NCI-H446 (cell line): ENCODE measurements around the gene TAS2R60.
"Not testable (repeated sequence)": the region's sequence is repeated elsewhere in the genome, so short reads cannot be mapped to it uniquely, and the experiment has no call there.

Experiments
- DNase-seq, 2 experiments: peaks; one replicate each; lab custom pipeline; 2025; lab: John Stamatoyannopoulos, UW

TAS2R60 gene

DNA sequence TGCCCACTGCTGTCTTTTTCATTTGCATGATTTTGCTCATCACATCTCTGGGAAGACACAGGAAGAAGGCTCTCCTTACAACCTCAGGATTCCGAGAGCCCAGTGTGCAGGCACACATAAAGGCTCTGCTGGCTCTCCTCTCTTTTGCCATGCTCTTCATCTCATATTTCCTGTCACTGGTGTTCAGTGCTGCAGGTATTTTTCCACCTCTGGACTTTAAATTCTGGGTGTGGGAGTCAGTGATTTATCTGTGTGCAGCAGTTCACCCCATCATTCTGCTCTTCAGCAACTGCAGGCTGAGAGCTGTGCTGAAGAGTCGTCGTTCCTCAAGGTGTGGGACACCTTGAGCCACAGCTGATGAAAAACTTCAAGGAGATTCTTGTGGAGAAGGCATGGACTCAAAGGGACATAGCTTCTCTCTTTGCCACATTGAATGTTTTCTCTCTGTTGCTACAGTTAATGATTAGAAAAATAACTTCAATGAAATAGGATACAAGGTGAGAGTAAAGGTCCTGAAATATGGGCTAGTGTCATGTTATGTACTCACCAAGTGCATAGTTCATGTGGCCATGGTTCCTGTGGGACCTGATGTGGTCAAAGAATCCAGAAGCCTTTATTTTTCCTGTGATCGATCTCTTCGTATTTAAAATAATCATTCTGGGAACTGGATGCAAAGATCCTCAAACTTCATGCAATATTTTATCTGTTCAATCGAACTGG, 970 bp downstream of the TAS2R60 start:
- DNase-seq: no peak

DNA sequence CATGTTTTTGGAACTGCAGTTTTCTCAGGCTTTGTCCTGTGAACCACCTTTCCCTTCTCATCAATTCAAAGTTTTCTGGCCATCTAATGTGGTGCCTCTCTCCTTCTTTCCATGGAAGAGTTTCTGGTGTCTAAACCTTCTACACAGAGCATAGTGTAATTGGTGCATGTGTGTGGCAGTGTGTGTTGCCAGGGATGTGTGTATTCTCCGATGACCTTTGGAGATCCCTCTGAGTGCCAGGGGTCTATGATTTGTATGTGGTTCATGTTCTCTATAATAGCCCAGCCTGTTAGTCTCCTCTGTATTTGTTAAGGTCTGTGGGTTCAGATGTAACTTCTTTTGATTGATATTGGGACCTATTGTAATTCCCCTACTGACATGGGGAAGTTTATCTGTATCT, 1.5 kb downstream of the TAS2R60 start:
- no peak for DNase-seq

DNA sequence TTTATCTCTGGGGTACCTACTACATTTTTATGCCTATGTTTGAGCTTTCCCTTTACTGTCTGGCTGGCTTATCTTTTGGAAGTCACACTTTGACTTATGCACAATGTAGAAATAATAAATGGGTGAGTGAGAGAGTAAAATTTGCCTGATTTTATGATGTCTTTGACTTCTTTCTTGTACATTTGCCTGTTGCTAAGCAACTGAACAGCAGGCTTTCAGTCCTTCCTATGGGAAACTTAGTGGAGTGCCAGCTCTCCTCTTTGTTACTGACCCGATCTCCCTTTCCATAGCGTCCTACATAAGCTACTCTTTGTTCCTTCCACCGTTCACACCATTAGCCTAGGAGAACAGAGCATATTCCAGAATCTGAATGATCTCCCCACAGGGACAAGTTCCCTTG, 4.2 kb downstream of the TAS2R60 start:
- no peak for DNase-seq

DNA sequence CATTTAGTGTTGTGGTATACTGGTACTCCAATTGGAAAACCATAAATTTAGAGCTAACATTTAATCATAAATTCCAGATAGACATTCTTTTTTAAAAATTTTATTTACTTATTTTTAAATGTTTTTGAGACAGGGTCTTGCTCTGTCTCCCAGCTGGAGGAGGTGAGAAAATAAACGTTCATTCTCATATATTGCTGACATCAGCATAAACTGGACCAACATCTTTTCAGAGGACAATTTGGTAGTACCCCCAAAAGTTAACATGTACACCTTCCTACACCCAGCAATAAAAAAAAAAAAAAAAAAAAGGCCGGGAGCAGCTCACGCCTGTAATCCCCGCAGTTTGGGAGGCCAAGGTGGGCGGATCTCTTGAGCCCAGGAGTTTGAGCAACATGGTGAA, 5.2 kb downstream of the TAS2R60 start:
- DNase-seq: no peak

DNA sequence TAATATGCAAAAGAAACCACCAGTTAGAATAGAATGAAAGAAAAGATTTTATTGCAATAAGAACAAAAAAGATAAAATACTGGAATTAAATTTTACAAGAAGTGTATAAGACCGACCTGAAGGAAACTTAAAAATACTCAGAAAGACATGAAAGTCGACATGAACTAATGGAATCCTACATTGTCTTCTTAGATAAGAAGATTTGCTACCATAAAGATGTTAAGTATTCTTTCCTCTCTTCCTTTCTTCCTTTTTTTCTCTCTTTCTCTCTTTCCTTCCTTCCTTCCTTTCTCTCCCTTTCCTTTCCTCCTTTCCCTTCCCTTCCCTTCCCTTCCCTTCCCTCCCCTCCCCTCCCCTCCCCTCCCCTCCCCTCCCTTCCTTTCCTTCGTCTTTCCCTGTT, 6.5 kb downstream of the TAS2R60 start:
- no peak for DNase-seq

DNA sequence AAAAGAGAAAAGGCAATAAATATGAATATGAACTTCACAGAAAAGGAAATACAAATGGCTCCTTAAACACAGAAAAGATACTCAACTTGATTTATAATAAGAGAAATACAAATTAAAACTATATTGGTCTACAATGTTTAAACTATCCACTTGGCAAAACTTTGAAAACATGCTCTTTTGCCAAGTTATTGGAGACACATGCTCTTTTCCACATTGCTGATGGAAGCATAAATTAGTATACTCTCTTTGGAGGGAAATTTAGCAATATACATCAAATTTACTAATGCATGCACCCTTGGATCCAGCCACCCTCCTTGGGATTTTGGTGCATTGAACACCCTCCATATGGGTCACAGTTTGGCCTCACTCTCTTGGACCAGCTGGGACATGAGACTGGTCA, 7.9 kb downstream of the TAS2R60 start:
- DNase-seq: no peak

DNA sequence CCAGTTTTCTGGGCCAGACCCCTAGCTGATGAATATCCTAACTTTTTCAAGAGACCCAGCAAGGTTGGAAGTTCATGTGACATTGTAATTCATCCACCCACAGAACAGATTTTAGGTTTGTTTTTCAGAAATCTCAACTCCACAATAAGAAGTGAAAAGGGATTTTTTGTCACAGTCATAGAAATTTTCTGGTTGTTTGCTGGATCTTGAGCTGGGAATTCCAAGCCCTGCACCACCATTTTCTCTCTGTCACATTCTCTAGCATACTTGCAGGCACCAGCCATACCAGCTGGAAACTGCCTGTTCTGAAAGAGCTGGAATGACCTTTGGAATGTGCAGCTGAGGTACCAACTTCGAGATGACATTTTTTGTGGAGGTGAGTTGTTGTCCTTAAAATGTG, 8.5 kb downstream of the TAS2R60 start:
- DNase-seq: no peak

DNA sequence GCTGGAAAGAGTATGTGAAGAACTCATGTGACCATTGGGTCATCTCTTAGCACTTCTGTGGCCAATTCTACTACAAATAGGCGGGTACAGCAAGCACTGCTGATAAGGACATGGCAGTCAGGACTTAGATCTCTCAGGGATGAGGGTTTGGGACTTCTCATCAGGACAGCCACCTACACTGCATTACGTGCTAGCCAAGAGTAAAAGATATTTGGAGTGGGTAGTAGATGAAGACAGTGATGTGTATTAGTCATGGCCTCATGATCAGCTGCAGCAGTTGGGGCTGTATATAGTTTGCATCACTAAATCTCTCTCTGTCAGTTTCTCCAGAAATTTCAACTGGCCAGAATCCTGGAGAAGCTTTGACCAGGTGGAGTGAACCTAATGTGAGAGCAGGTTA, 9.2 kb downstream of the TAS2R60 start:
- DNase-seq: no peak

DNA sequence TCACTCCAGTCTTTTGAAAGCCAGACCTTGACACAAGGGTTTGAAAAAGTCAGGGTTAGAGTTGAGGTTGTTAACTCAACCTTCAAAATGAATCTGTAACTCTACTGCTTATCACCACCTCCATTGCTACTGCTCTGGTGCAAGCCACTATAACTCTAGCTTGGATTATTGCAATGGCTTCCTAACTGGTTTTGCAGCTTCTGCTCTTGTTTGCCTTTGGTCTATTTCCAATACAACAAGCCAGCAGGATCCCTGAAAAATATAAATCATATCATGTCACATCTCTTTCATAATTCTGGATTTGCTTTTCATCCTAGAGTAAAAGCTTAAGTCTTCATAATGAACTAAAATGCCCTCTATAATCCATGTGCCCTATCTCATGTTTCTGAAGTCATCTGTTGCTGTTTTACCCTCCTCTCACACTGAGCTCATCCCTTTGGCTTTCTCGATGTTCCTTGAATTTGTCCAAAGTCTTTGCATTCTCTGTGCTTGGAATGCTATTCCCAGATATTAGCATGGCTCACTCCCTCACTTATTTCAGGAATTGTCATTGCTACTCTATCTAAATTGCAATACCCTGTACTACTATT, 10.9 kb downstream of the TAS2R60 start:
- no peak for DNase-seq

DNA sequence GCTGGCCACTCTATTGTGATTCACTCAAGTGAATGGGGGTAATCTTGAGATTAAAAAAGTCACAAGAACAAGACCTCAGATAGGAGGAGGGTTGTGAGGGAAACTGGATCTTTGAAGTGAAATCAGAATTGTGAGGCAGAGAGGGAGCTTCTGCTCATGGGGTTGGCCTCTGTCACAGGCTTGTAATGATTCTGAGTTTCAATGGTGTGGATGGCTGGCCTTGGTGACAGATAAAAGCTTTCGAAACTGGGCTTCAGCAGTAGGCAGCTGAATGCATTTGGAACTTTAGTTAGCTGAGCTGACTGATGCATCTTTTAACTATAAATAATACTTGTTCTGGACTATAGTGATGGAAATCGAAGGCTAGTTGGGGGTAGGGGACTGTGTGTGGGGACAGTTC, 12.2 kb downstream of the TAS2R60 start:
- no peak for DNase-seq

DNA sequence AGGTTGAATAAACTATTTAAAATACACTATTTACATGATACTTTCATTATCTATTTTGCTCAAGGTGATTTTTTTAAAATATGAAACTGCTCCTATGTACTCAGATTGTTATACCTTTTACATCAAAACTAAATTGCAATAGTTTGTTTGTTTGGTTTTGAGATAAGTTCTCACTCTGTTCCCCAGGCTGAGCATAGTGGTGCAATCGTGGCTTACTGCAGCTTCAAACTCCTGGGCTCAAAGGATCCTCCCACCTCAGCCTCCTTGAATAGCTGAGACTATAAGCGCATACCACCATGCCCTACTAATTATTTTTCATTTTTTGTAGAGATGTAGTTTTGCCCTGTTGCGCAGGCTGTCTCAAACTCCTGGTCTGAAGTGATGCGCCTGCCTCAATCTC, 12.7 kb downstream of the TAS2R60 start:
- DNase-seq: no peak

DNA sequence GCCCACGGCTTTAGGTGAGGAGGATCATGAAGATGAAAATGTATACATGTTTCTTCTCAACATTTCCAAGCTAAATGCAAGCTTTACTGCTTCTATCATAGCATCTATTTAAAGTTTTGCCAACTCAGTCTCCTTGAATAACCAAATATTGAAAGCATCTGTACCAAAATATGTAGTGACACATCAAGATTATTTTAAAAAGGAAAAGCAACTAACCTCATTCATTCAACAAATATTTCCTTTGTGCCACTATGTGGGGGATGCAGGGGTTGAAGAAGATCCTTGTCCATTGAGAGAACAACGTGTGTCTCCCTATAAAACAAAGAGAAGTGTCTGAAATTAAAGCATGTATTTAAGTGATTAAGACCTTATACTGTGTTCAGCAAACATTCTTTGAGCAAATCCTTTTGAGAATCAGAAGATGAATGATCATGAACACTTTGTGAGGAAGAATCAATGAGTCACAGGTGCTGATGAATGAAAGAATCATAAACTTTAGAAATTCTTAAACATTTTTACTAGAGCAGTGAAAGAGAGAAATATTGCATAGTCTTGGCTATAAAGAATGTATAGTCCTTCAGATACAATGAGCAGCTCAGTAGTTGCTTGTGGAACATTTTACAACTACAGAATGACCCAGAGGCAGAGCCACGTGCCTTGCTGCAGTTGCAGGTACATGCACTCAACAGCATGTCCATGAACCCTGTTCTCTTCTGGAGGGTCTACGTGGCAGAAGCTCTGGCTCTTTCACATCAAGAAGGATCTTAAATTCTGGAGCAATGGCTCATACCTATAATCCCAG, 13.9 kb downstream of the TAS2R60 start:
- DNase-seq: no peak

DNA sequence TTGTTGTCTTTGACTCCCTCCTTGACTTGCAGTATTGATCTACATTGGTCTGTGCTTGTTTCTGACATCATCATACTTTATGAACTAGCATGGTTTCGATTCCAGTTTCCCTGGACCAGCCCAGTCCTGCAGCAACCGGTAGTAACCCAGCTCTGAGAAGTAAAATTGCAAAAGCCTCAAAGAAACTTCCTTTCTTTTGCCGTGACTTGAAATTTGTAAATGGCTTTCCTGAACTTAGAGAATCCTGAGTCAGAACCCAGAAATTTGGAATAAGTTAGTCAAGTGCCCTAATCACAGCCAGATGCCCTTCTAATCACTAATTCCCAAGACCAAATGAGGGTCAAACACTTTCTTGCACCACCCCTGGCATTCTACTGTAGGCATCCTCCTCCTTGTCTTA, 15.0 kb downstream of the TAS2R60 start:
- DNase-seq: no peak

DNA sequence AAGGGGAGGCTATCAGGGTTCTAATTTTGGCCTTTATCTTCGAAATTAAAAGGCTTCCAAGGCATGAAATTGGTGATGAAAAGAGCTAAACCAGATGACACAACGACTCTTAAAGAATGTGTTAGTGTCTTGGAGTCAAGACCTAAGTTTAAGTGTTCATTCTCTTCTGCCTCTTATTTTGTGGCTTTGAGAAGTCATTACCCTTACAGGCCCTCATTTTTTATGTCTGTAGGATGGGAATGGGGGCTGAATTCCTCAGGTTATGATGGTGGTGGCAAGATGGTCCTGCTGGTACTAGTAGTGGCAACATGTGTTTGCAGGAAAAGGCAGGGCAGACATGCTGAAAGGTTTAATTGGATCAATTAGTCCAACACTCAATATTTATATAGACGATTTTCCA, 15.4 kb downstream of the TAS2R60 start:
- no peak for DNase-seq

DNA sequence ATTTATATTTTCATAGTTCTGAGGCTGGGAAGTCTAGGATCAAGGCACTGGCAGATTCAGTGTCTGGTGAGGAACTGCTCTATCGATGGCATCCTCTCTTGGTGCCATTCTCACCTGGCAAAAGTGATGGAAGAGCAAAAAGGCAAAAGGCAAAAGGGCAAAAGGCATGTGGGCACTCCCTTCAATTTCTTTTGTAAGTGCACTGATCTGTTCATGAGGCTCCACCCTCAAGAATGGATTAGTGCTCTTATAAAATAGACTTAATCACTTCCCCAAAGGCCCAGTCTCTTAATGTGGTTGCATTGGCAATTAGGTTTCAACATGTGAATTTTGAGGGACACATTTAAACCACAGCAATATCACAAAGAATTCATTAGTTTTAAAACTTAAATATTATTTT, 16.1 kb downstream of the TAS2R60 start:
- no peak for DNase-seq

DNA sequence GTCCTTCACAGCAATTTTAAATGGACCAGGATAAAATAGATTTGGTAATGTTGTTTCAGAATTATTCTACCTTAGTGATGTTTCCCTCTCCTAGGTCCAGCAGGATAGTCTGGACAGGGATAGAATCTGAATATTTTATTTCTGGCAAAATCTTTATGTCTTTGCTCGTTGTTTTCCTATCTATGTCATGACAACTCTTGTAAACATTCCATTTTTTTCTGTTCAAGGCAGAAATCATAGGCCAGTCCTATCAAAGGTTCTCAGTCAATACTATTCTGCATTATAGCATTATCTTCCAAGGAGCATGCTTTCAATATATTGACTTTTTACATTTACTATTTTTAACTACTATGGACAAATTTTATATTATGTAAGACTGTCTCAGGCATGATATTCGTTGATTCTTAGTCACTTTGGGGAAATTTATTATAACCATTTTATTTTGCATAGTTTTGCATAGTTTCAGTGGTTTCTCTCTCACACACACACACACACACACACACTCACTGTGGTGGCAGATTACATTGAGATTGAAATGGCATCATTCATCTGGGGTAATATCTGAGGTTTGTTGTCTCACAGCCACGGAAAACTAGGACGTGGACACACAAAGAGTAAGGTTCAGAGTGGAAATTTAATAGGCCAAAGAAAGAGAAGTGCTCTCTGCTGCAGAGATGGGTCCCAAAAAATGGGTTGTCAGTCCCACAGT, 17.2 kb downstream of the TAS2R60 start:
- DNase-seq: no peak

DNA sequence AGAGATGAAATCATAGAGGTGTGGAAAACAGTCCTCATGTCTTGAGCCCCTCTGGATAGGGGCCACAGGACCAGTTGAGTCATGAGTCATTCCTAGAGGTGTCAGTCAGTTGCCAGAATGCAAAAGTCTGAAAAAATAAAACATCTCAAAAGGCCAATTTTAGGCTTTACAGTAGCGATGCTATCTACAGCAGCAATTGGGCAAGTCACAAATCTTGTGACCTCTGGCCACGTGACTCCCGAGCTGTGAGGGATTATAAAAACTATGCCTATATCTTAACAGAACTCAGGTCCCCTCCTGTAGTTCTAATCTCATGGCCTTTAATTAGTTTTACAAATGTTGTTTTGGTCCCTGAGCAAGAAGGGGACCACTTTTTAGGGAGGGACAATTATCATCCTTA, 18.8 kb downstream of the TAS2R60 start:
- no peak for DNase-seq

DNA sequence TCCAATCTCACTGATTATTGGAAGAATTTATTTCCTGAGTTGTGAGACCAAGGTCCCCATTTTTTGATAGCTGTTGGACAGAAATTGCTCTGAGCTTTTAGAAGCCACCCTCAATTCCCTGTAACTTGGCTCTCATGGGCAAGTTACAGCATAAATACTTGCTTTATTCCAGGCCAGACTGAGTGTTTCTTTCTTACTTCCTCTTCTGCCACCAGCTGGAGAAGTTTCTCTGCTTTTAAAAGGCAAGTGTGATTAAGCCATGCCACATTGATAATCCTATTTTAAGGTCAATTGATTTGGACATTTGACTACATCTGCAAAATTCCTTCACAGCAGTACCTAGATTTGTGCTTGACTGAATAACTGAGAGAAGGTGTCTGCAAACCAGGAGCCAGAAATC, 20.3 kb downstream of the TAS2R60 start:
- DNase-seq: no peak

DNA sequence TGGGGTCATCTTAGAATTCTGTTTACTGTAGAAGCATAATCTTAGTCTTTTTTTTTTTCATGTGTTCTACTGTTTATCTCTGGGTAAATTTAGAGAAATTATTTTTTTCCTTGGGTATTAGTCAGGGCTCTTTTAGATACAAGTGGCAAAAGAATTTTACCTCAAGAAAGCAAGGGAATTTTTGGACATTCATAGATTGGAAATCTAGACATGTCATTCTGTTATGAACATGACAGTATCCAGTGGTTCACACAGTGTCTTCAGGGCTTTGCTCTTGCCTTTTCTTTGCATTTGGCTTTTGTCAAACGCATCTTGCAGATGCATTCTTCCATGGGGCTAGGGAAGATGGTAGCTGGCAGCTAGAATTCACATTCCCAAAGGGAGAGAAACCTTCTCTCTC, 20.7 kb downstream of the TAS2R60 start:
- DNase-seq: no peak

DNA sequence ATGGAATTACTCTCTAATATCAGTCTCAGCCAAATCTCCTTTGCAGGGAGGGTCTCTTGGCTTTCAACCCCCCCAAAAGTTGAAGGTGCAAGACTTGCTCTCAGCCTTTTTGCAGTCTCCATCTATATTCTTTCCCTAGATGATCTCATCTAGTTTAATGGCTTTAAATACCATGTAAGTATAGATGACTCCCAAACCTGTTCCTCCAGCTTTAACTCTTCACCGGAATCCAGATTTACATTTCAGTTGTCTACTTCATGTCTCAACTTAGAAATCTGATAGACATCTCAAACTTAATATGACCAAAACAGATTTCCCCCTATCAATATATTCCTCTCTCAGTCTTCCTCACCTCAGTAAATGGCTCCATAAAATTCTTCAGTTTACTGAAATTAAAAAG, 24.5 kb downstream of the TAS2R60 start:
- no peak for DNase-seq

DNA sequence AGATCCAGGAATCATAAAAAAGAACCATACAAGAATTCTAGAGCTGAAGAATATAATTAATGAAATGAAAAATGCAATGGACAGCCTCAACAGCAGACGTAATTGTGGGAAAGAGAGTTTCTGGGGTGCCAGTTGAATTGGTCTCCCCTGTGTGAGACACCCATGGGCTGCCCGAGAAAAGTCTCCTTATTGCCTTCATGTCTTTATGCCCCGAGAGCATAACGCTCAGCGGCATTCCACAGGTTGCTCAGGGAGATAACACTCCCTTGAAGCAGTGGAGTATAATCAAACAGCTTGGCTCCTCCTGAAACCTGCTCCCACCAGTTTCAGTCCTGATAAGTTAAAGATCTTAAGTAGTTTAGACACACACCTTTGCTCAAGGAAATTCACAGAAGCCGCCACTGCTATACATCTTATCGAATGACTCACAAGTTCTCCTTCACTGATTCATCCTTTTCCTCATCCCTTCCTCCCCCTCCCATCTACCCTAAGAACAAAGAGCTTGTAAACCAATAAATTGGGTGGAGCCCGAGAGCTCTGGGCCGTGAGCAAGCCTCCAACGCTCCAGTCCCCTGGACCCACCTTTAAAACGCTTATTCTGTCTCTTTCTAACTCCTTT, 28.9 kb downstream of the TAS2R60 start:
- not testable (repeated sequence) for DNase-seq

DNA sequence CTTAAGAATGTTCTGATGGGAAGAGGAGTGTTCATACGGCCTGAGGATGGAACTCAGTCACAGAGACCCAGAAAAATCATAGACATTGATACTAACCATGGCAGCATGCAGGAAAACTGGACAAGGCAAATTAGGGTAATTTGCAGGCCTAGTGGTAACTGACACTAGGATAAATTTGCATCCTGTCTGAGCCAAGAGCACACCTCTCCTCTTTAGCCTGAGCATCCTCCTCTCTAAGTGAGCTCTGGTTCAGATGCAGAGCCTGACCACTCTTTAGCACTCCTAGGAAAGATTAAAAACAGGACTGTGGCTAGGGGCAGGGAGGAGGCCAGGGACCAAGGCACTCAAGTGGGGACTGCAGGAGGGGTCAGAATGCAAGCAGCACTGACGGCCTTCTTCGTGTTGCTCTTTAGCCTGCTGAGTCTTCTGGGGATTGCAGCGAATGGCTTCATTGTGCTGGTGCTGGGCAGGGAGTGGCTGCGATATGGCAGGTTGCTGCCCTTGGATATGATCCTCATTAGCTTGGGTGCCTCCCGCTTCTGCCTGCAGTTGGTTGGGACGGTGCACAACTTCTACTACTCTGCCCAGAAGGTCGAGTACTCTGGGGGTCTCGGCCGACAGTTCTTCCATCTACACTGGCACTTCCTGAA, 34.4 kb downstream of the TAS2R60 start, which contains the start of gene TAS2R41:
Gene TAS2R41 (plus strand): TSS at position 373 of the 650 bp plus-strand sequence. CDS start 0 bp downstream, at position 373.
- no peak for DNase-seq
